H9 (cell line): ENCODE measurements around the gene NPLOC4. TPM values are rescaled to one million over a fixed set of nuclear protein-coding genes. Genes with fewer than 3 reads are reported as not detected.

ENCODE experiments used
- DNase-seq: peaks from one replicate; pipeline ENCODE4 v3.0.0-alpha.2; 2017
- H2AFZ ChIP-seq: one replicate; pipeline ENCODE4 v1.6.1; 2013; ENCODE audit warnings: mild to moderate bottlenecking, low read length, control low read depth, moderate library complexity
- H2AK5ac ChIP-seq: 2 replicates; pipeline ENCODE4 v1.6.1; 2013; ENCODE audit warnings: low read length, control low read depth, mixed read lengths; ENCODE audit not compliant: insufficient read length
- H2BK120ac ChIP-seq: one replicate; pipeline ENCODE4 v1.6.1; 2013; ENCODE audit warnings: low read depth, mild to moderate bottlenecking, low read length, control low read depth, inconsistent platforms; ENCODE audit not compliant: poor library complexity, severe bottlenecking
- H2BK12ac ChIP-seq: 2 replicates; pipeline ENCODE4 v1.6.1; 2013; ENCODE audit warnings: low read length, control low read depth, mixed read lengths, low read depth; ENCODE audit not compliant: insufficient read length
- H2BK15ac ChIP-seq: 2 replicates; pipeline ENCODE4 v1.6.1; 2013; ENCODE audit warnings: low read depth, low read length, control low read depth
- H2BK20ac ChIP-seq: one replicate; pipeline ENCODE4 v1.6.1; 2013; ENCODE audit warnings: low read depth, mild to moderate bottlenecking, low read length, control low read depth, inconsistent platforms; ENCODE audit not compliant: poor library complexity, severe bottlenecking
- H2BK5ac ChIP-seq: 2 replicates; pipeline ENCODE4 v1.6.1; 2013; ENCODE audit warnings: low read length, control low read depth, mixed read lengths; ENCODE audit not compliant: insufficient read length
- H3K14ac ChIP-seq: 2 replicates; pipeline ENCODE4 v1.6.1; 2013; ENCODE audit warnings: low read length, control low read depth; ENCODE audit not compliant: insufficient read depth
- H3K18ac ChIP-seq: 2 replicates; pipeline ENCODE4 v1.6.1; 2013; ENCODE audit warnings: low read depth, mild to moderate bottlenecking, mixed read lengths, low read length, control low read depth; ENCODE audit not compliant: insufficient read length
- H3K23ac ChIP-seq: 2 replicates; pipeline ENCODE4 v1.6.1; 2013; ENCODE audit warnings: low read length, control low read depth, mixed read lengths, low read depth; ENCODE audit not compliant: insufficient read length
- H3K23me2 ChIP-seq: 2 replicates; pipeline ENCODE4 v1.6.1; 2013; ENCODE audit warnings: low read depth, mild to moderate bottlenecking, mixed read lengths, low read length, control low read depth; ENCODE audit not compliant: insufficient read length, poor library complexity, severe bottlenecking
- H3K27ac ChIP-seq: 2 replicates; pipeline ENCODE4 v1.5.1; 2013; ENCODE audit warnings: low read length, control low read depth, mixed read lengths, low read depth; ENCODE audit not compliant: insufficient read length
- H3K27me3 ChIP-seq: 2 replicates; pipeline ENCODE4 v1.6.1; 2013; ENCODE audit warnings: low read length, control low read depth, inconsistent platforms; ENCODE audit not compliant: insufficient read depth
- H3K4ac ChIP-seq: 2 replicates; pipeline ENCODE4 v1.6.1; 2013; ENCODE audit warnings: low read depth, mild to moderate bottlenecking, control low read depth, inconsistent platforms, low read length, moderate library complexity
- H3K4me1 ChIP-seq: 2 replicates; pipeline ENCODE4 v1.6.1; 2013; ENCODE audit warnings: low read length, control low read depth, inconsistent platforms; ENCODE audit not compliant: insufficient read depth
- H3K4me2 ChIP-seq: 2 replicates; pipeline ENCODE4 v1.6.1; 2013; ENCODE audit warnings: low read length, control low read depth, mixed read lengths; ENCODE audit not compliant: insufficient read length, insufficient read depth
- H3K56ac ChIP-seq: 2 replicates; pipeline ENCODE4 v1.6.1; 2013; ENCODE audit warnings: low read depth, mild to moderate bottlenecking, mixed read lengths, low read length, control low read depth; ENCODE audit not compliant: insufficient read length
- H3K79me1 ChIP-seq: 2 replicates; pipeline ENCODE4 v1.6.1; 2013; ENCODE audit warnings: low read depth, mild to moderate bottlenecking, moderate library complexity, low read length, control low read depth, inconsistent platforms; ENCODE audit not compliant: insufficient read depth, poor library complexity, severe bottlenecking
- H3K79me2 ChIP-seq: 2 replicates; pipeline ENCODE4 v1.6.1; 2013; ENCODE audit warnings: low read length, control low read depth, inconsistent platforms; ENCODE audit not compliant: insufficient read depth
- H3K9ac ChIP-seq: 2 replicates; pipeline ENCODE4 v1.6.1; 2013; ENCODE audit warnings: low read length, control low read depth, mixed read lengths; ENCODE audit not compliant: insufficient read length; ENCODE audit errors: extremely low read depth
- H3K9me3 ChIP-seq: one replicate; pipeline ENCODE4 v1.6.1; 2013; ENCODE audit warnings: low read depth, low read length, inconsistent platforms; ENCODE audit not compliant: control insufficient read depth
- H3T11ph ChIP-seq: one replicate; pipeline ENCODE4 v1.6.1; 2013; ENCODE audit warnings: mild to moderate bottlenecking, low read length, control low read depth, inconsistent platforms
- H4K20me1 ChIP-seq: one replicate; pipeline ENCODE4 v1.6.1; 2013; ENCODE audit not compliant: control insufficient read depth, insufficient read length, insufficient read depth
- H4K5ac ChIP-seq: 2 replicates; pipeline ENCODE4 v1.6.1; 2013; ENCODE audit warnings: low read depth, mild to moderate bottlenecking, mixed read lengths, low read length, control low read depth; ENCODE audit not compliant: insufficient read length
- H4K8ac ChIP-seq: replicated peaks from 2 replicates; pipeline ENCODE4 v1.6.1; 2013; ENCODE audit warnings: low read length, control low read depth, mixed read lengths, low read depth; ENCODE audit not compliant: insufficient read length
- H4K91ac ChIP-seq: 2 replicates; pipeline ENCODE4 v1.6.1; 2013; ENCODE audit warnings: low read depth, mild to moderate bottlenecking, moderate library complexity, mixed read lengths, low read length, control low read depth; ENCODE audit not compliant: insufficient read length
- H3K27ac Mint-ChIP-seq, 3 experiments: 2 replicates in 2 of 3; 3 replicates in 1 of 3; pipeline ENCODE4 v1.8.0; 2020 to 2021; ENCODE audit warnings: mixed read lengths in 3 of 3, mild to moderate bottlenecking in 1 of 3, moderate library complexity in 1 of 3
- H3K27me3 Mint-ChIP-seq: 2 replicates; pipeline ENCODE4 v1.8.0; 2021; ENCODE audit warnings: low read depth, mild to moderate bottlenecking, moderate library complexity, mixed read lengths
- H3K36me3 Mint-ChIP-seq, 3 experiments: 2 replicates in 2 of 3; 3 replicates in 1 of 3; pipeline ENCODE4 v1.8.0; 2020 to 2021; ENCODE audit warnings: low read depth in 3 of 3, mixed read lengths in 3 of 3; ENCODE audit not compliant: insufficient read depth in 1 of 3
- H3K4me1 Mint-ChIP-seq, 2 experiments: 2 replicates each; pipeline ENCODE4 v1.8.0; 2020; ENCODE audit warnings: mixed read lengths in 2 of 2
- H3K4me3 Mint-ChIP-seq, 2 experiments: 2 replicates in 1 of 2; 3 replicates in 1 of 2; pipeline ENCODE4 v1.8.0; 2020 to 2021; ENCODE audit warnings: mild to moderate bottlenecking in 2 of 2, mixed read lengths in 2 of 2, moderate library complexity in 1 of 2
- H3K9me3 Mint-ChIP-seq, 2 experiments: 2 replicates in 1 of 2; 3 replicates in 1 of 2; pipeline ENCODE4 v1.8.0; 2020; ENCODE audit warnings: mild to moderate bottlenecking in 2 of 2, mixed read lengths in 2 of 2, moderate library complexity in 1 of 2
- CTCF ChIP-seq: fragments of 200-600 bp; sonication (generic); conservative IDR thresholded peaks from 3 replicates; pipeline ENCODE4 v1.8.0; 2021; ENCODE audit warnings: antibody characterized with exemption, mild to moderate bottlenecking
- WGBS: extraction: QIAGEN DNeasy Blood & Tissue Kit; methylation state at CpG from one replicate; pipeline ENCODE4 v1.1.7; 2013; ENCODE audit warnings: missing lambda C conversion rate, low lambda C conversion rate, mixed read lengths; ENCODE audit not compliant: insufficient read length; ENCODE audit errors: extremely low coverage; 5-methylcytosine and 5-hydroxymethylcytosine counted together
- total RNA-seq: library from RNA; stranded (reverse); gene quantifications from 2 replicates; pipeline ENCODE4 v1.2.1, GENCODE V29; 2021

The NPLOC4 gene
- total RNA-seq, 1 experiment from 2014 or later: 103 TPM

GRCh38 chr17:81666342-81667191 lies 29.7 kb upstream of the NPLOC4 start, which contains the start of the genes CCDC137 and OXLD1:
Gene CCDC137, plus strand, starts transcription at chr17:81666737. Its CDS starts 30 bp downstream, at chr17:81666767.
Gene OXLD1, minus strand, starts transcription at chr17:81666605. Its CDS starts 28 bp downstream, at chr17:81666577.
- H3K4me2 ChIP-seq: peak within 1 kb of the TSS; percentile 89
- peak within 1 kb of the TSS; percentile 97 for H3K4me3 Mint-ChIP-seq
- no peak within 1 kb of the TSS for H3K18ac ChIP-seq
- H3K27me3 ChIP-seq: no peaks in the 10 kb centered on the region
- H4K91ac ChIP-seq: no peak within 1 kb of the TSS
- H2BK120ac ChIP-seq: no peak within 1 kb of the TSS
- no peak within 1 kb of the TSS for H3K56ac ChIP-seq
- peaks cover 3% of the 10 kb centered on the region for H3K23me2 ChIP-seq
- H4K20me1 ChIP-seq: no peaks in the 10 kb centered on the region
- peak within 1 kb of the TSS; percentile 86 for H3K9ac ChIP-seq
- H3K27ac ChIP-seq: no peak within 1 kb of the TSS
- no CpG with 5 or more reads among the region's 96 CpGs for WGBS
- no peaks in the 10 kb centered on the region for H3K9me3 ChIP-seq
- H3K27ac Mint-ChIP-seq: peak within 1 kb of the TSS; percentile 87 to 98 (median 92); a peak in 6 of 7 replicates
- H3K4me1 ChIP-seq: peaks cover 2% of the 10 kb centered on the region; the same call in 1 of the 2 replicates
- no peaks in the 10 kb centered on the region for H3K9me3 Mint-ChIP-seq
- no peak within 1 kb of the TSS for H3K4ac ChIP-seq
- TF ChIP-seq CTCF: no peak
- H2BK12ac ChIP-seq: no peak within 1 kb of the TSS
- no peak within 1 kb of the TSS for H2AFZ ChIP-seq
- no peak within 1 kb of the TSS for H4K8ac ChIP-seq
- H2BK5ac ChIP-seq: no peak within 1 kb of the TSS
- no peak within 1 kb of the TSS for H3K23ac ChIP-seq
- H4K5ac ChIP-seq: peak within 1 kb of the TSS; percentile 94
- H2AK5ac ChIP-seq: no peak within 1 kb of the TSS
- no peak within 1 kb of the TSS for H3T11ph ChIP-seq
- H3K4me1 Mint-ChIP-seq: peaks cover 18 to 19% of the 10 kb centered on the region in 2 experiments
- H3K79me1 ChIP-seq: peaks cover 10% of the 10 kb centered on the region
- no peak within 1 kb of the TSS; the same call in 1 of the 2 replicates for H2BK15ac ChIP-seq
- no peaks in the 10 kb centered on the region for H3K27me3 Mint-ChIP-seq
- H3K79me2 ChIP-seq: peaks cover 4% of the 10 kb centered on the region; the same call in 1 of the 2 replicates
- H2BK20ac ChIP-seq: no peak within 1 kb of the TSS
- peak within 1 kb of the TSS; percentile 58 for H3K14ac ChIP-seq
- peaks cover 31 to 53% (median 53%) of the 10 kb centered on the region in 3 experiments; a peak in 6 of 7 replicates for H3K36me3 Mint-ChIP-seq
- peak; percentile 99 for DNase-seq
